DND-41 (cell line): ENCODE data around the gene TTC13.

Source experiments
- ATAC-seq: fragments of 200-7000 bp; cut with Tn5 transposase; 3 replicates; pipeline ENCODE4 v1.9.1; 2021; ENCODE audit warnings: low read depth; ENCODE audit not compliant: insufficient read depth
- DNase-seq: peaks from one replicate; pipeline ENCODE4 v3.0.0-alpha.2; 2020
- H2AFZ ChIP-seq: 2 replicates; pipeline ENCODE4 v1.6.0; 2012; ENCODE audit warnings: low read depth, low read length
- H3K27ac ChIP-seq: 2 replicates; pipeline ENCODE4 v1.5.1; 2012; ENCODE audit warnings: low read length, inconsistent platforms
- H3K27me3 ChIP-seq: fragments of 200-600 bp; sonication (generic); 2 replicates; pipeline ENCODE4 v1.6.0; 2012; ENCODE audit warnings: low read length, mild to moderate bottlenecking, inconsistent platforms; ENCODE audit not compliant: insufficient read depth, poor library complexity
- H3K36me3 ChIP-seq: 2 replicates; pipeline ENCODE4 v1.5.1; 2012; ENCODE audit warnings: low read length, inconsistent platforms; ENCODE audit not compliant: insufficient read depth
- H3K4me1 ChIP-seq: 2 replicates; pipeline ENCODE4 v1.5.1; 2012; ENCODE audit warnings: mild to moderate bottlenecking, low read length; ENCODE audit not compliant: insufficient read depth
- H3K4me2 ChIP-seq: 2 replicates; pipeline ENCODE4 v1.6.0; 2012; ENCODE audit warnings: mild to moderate bottlenecking, moderate library complexity, low read length, inconsistent platforms; ENCODE audit not compliant: insufficient read depth
- H3K4me3 ChIP-seq, 2 experiments: fragments of 200-600 bp in 1 of 2; shearing (Covaris generic) in 1 of 2; 2 replicates each; pipeline ENCODE4 v1.5.1; 2012 to 2016; ENCODE audit warnings: inconsistent platforms in 2 of 2, low read length in 2 of 2, mild to moderate bottlenecking in 2 of 2, low read depth in 1 of 2, moderate library complexity in 1 of 2
- H3K79me2 ChIP-seq: 2 replicates; pipeline ENCODE4 v1.6.0; 2012; ENCODE audit warnings: low read length, inconsistent platforms; ENCODE audit not compliant: insufficient read depth
- H3K9ac ChIP-seq: 2 replicates; pipeline ENCODE4 v1.6.0; 2012; ENCODE audit warnings: low read depth, mild to moderate bottlenecking, inconsistent platforms, low read length, moderate library complexity
- H3K9me3 ChIP-seq: 2 replicates; pipeline ENCODE4 v1.5.1; 2012; ENCODE audit warnings: low read length, moderate library complexity, mild to moderate bottlenecking, inconsistent platforms; ENCODE audit not compliant: insufficient read depth, severe bottlenecking
- H4K20me1 ChIP-seq: 2 replicates; pipeline ENCODE4 v1.6.0; 2012; ENCODE audit warnings: low read length; ENCODE audit not compliant: insufficient read depth
- EZH2 ChIP-seq: IDR thresholded peaks from 3 replicates; pipeline ENCODE4 v1.6.1; 2012; ENCODE audit warnings: borderline replicate concordance, low read depth, mild to moderate bottlenecking, moderate library complexity, low read length, inconsistent platforms; ENCODE audit not compliant: severe bottlenecking
- TF ChIP-seq, protein P1 (sequence below): IDR thresholded peaks from 2 replicates; pipeline ENCODE4 v1.5.1; 2012; ENCODE audit warnings: borderline replicate concordance, low read length, moderate library complexity, mild to moderate bottlenecking; ENCODE audit not compliant: poor library complexity, severe bottlenecking; ENCODE audit errors: extremely low read depth

Gene TTC13

DNA sequence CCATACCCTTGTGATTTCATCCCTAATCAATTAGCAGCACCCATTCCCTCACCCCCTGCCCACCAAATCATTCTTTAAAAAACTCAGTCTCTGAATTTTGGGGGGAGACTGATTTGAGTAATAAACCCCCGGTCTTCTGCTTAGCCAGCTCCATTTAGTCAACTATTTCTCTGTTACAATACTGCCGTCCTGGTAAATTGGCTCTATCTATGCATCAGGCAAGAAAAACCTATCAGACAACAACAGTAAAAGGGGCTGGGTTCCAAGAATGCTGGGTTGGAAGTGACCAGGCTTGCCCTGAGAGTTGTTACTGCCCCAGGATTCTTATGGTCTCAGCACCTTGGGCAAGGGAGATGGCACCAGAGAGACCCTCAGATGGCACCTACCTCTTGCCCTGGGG lies 94.0 kb downstream of the TTC13 start:
- H3K79me2 ChIP-seq = no peaks in the 10 kb centered on the region
- H3K9me3 ChIP-seq = no peaks in the 10 kb centered on the region
- H4K20me1 ChIP-seq = no peaks in the 10 kb centered on the region
- H3K27ac ChIP-seq = no peak overlapping the region
- H3K9ac ChIP-seq = no peak overlapping the region
- H3K36me3 ChIP-seq = no peaks in the 10 kb centered on the region
- peaks cover 4% of the 10 kb centered on the region for H3K27me3 ChIP-seq
- ATAC-seq (no peak), DNase-seq (no peak)
- H3K4me3 ChIP-seq = no peak overlapping the region
- no peak overlapping the region for H2AFZ ChIP-seq
- TF ChIP-seq, protein P1, sequence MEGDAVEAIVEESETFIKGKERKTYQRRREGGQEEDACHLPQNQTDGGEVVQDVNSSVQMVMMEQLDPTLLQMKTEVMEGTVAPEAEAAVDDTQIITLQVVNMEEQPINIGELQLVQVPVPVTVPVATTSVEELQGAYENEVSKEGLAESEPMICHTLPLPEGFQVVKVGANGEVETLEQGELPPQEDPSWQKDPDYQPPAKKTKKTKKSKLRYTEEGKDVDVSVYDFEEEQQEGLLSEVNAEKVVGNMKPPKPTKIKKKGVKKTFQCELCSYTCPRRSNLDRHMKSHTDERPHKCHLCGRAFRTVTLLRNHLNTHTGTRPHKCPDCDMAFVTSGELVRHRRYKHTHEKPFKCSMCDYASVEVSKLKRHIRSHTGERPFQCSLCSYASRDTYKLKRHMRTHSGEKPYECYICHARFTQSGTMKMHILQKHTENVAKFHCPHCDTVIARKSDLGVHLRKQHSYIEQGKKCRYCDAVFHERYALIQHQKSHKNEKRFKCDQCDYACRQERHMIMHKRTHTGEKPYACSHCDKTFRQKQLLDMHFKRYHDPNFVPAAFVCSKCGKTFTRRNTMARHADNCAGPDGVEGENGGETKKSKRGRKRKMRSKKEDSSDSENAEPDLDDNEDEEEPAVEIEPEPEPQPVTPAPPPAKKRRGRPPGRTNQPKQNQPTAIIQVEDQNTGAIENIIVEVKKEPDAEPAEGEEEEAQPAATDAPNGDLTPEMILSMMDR = no peak
- no peak for TF ChIP-seq EZH2
- no peaks in the 10 kb centered on the region for H3K4me1 ChIP-seq
- H3K4me2 ChIP-seq = no peak overlapping the region

DNA sequence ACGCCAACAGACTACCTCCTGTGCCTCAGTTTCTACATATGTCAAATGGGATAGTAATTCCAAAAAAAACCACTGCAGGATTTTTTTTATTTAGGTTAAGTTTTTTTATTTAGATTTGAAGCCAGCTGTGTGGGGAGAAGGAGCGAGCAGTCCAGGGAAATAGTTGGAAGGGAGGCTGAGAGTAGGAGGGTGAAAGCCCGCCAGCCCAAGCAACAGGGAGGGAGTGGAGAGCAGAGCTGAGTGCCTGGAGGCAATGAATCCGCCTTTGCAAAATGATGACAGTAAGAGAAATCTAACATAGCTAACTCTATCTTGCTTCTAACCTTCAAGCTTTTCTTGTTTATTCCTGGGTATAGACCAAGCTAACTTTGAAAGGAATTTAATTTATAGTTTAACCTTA lies 94.7 kb downstream of the TTC13 start:
- TF ChIP-seq EZH2 = no peak
- TF ChIP-seq, protein P1 = no peak
- Histone ChIP-seq H3K79me2 (no peaks in the 10 kb centered on the region), H3K36me3 (no peaks in the 10 kb centered on the region), H3K9ac (no peak overlapping the region), H2AFZ (no peak overlapping the region), H3K4me3 (no peak overlapping the region), H3K4me2 (no peak overlapping the region), H3K27me3 (peaks cover 6% of the 10 kb centered on the region), H3K4me1 (no peaks in the 10 kb centered on the region), H3K27ac (no peak overlapping the region), H4K20me1 (no peaks in the 10 kb centered on the region), H3K9me3 (no peaks in the 10 kb centered on the region)
- DNase-seq (no peak), ATAC-seq (no peak)

DNA sequence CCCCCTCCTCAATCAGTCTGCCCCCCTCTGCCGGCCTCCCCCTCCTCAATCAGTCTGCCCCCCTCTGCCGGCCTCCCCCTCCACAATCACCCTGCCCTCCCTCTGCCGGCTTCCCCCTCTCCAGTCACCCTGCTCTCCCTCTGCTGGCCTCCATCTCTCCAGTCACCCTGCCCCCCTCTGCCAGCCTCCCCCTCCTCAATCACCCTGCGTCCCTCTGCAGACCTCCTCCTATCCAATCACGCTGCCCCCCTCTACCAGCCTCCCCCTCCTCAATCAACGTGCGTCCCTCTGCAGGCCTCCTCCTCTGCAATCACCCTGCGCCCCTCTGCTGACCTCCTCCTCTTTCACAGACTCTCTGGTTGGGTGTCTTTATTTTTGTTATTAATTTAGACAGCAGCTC lies 98.9 kb downstream of the TTC13 start:
- H3K4me3 ChIP-seq = no peak overlapping the region
- ATAC-seq (no peak), DNase-seq (no peak)
- no peak overlapping the region for H3K9ac ChIP-seq
- no peak overlapping the region for H2AFZ ChIP-seq
- peaks cover 26% of the 10 kb centered on the region for H3K27me3 ChIP-seq
- no peaks in the 10 kb centered on the region for H3K36me3 ChIP-seq
- no peak overlapping the region for H3K27ac ChIP-seq
- H3K4me2 ChIP-seq = no peak overlapping the region
- no peaks in the 10 kb centered on the region for H3K9me3 ChIP-seq
- no peaks in the 10 kb centered on the region for H4K20me1 ChIP-seq
- H3K79me2 ChIP-seq = no peaks in the 10 kb centered on the region
- TF ChIP-seq, protein P1 = no peak
- TF ChIP-seq EZH2 = no peak
- no peaks in the 10 kb centered on the region for H3K4me1 ChIP-seq

DNA sequence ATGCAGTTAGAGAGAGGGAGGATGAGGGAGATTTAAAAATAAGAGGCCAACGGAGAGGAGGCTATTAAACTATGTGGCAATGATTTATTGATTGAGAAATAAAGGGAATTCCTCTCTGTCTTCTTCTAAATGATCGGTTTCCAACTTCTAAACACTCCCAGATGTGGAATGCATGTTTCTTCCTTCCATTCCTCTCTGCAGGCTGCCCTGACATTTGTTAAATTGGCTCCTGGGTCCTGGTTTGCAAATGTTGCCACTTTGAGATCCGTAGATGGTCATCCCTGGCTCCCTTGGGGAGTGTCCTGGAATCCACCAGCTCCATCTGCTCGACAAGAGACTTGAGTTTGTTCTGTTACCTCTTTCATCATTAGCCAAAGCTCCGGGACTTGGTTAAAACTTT lies 100.1 kb downstream of the TTC13 start:
- Histone ChIP-seq H3K9ac (no peak overlapping the region), H3K4me1 (no peaks in the 10 kb centered on the region), H3K27me3 (peaks cover 26% of the 10 kb centered on the region), H3K9me3 (no peaks in the 10 kb centered on the region), H3K27ac (no peak overlapping the region), H3K79me2 (no peaks in the 10 kb centered on the region), H2AFZ (no peak overlapping the region), H3K4me3 (no peak overlapping the region), H4K20me1 (no peaks in the 10 kb centered on the region), H3K36me3 (no peaks in the 10 kb centered on the region), H3K4me2 (no peak overlapping the region)
- TF ChIP-seq EZH2 = no peak
- TF ChIP-seq, protein P1 = no peak
- no peak for DNase-seq
- no peak for ATAC-seq
